ENCODE measurements around the gene CSF2RB.

CSF2RB gene

GRCh38 chr22:36898690-36899089 lies 14.7 kb upstream of the CSF2RB start:
- in situ Hi-C loops (cut with HindIII; ENCODE audit: low sequenced_read_pairs): no loop called here
- TF ChIP-seq CTCF (IDR thresholded peaks at IDR 0.05; ENCODE audit: low read depth, low read length): no peak
- no peak overlapping the region for H3K4me3 ChIP-seq (ENCODE audit: low read depth, low read length)
- DNase-seq (ENCODE audit: low read depth, low spot score): no peak

GRCh38 chr22:36899498-36899897 lies 13.9 kb upstream of the CSF2RB start:
- in situ Hi-C loops (cut with HindIII; ENCODE audit: low sequenced_read_pairs): no loop called here
- no peak for TF ChIP-seq CTCF (IDR thresholded peaks at IDR 0.05; ENCODE audit: low read depth, low read length)
- no peak overlapping the region for H3K4me3 ChIP-seq (ENCODE audit: low read depth, low read length)
- no peak for DNase-seq (ENCODE audit: low read depth, low spot score)

GRCh38 chr22:36900225-36900624 lies 13.2 kb upstream of the CSF2RB start:
- in situ Hi-C loops (cut with HindIII; ENCODE audit: low sequenced_read_pairs): no loop called here
- H3K4me3 ChIP-seq (ENCODE audit: low read depth, low read length): no peak overlapping the region
- DNase-seq (ENCODE audit: low read depth, low spot score): no peak
- TF ChIP-seq CTCF (IDR thresholded peaks at IDR 0.05; ENCODE audit: low read depth, low read length): no peak

GRCh38 chr22:36900880-36901279 lies 12.5 kb upstream of the CSF2RB start:
- in situ Hi-C loops (cut with HindIII; ENCODE audit: low sequenced_read_pairs): no loop called here
- no peak for DNase-seq (ENCODE audit: low read depth, low spot score)

GRCh38 chr22:36901411-36902142 lies 11.9 kb upstream of the CSF2RB start:
- no peak overlapping the region for H3K4me3 ChIP-seq (ENCODE audit: low read depth, low read length)
- TF ChIP-seq CTCF (IDR thresholded peaks at IDR 0.05; ENCODE audit: low read depth, low read length): no peak
- in situ Hi-C loops (cut with HindIII; ENCODE audit: low sequenced_read_pairs): no loop called here
- DNase-seq (ENCODE audit: low read depth, low spot score): no peak

More at GRCh38 chr22:36900880-36901279, 12.5 kb upstream of the CSF2RB start:
- no peak for TF ChIP-seq CTCF (IDR thresholded peaks at IDR 0.05; ENCODE audit: low read depth, low read length)
- H3K4me3 ChIP-seq (ENCODE audit: low read depth, low read length): no peak overlapping the region

GRCh38 chr22:36902143-36902926 lies 11.1 kb upstream of the CSF2RB start:
- TF ChIP-seq CTCF (IDR thresholded peaks at IDR 0.05; ENCODE audit: low read depth, low read length): no peak
- H3K4me3 ChIP-seq (ENCODE audit: low read depth, low read length): no peak overlapping the region
- DNase-seq (ENCODE audit: low read depth, low spot score): no peak
- in situ Hi-C loops (cut with HindIII; ENCODE audit: low sequenced_read_pairs): no loop called here
